Measurements from ENCODE around the gene CCDC92B. TPM values are rescaled to one million over a fixed set of nuclear protein-coding genes. Genes with fewer than 3 reads are reported as not detected.

Gene CCDC92B
- total and polyA plus RNA-seq, 2 of the 4 experiments (the other 2 are of a cell fraction): not detected

- no peak overlapping the region for H2AK9ac ChIP-seq (replicated peaks; ENCODE audit: low read depth, low read length, poor library complexity)
- whole genome bisulfite sequencing, 2 experiments (ENCODE audit: extremely low coverage in 2 of 2, insufficient read length in 1 of 2): no CpG with 5 or more reads among the region's 3 CpGs
- no peaks in the 10 kb centered on the region for H3K4me1 ChIP-seq (ENCODE audit: control insufficient read depth, insufficient read depth, low read length)
- no peak for DNase-seq
- no peak overlapping the region for H3K9ac ChIP-seq (ENCODE audit: low read depth, low read length)
- no peak overlapping the region for H2BK20ac ChIP-seq (ENCODE audit: low read depth, low read length)
- H2BK5ac ChIP-seq (ENCODE audit: low read depth, low read length, poor library complexity, severe bottlenecking): no peak overlapping the region
- no TSS peak for BruUV-seq (replicated peaks)
- no peak overlapping the region for H2AK5ac ChIP-seq (ENCODE audit: low read depth, low read length)
- ChIA-PET CTCF (no interaction called here), POLR2A (ENCODE audit: unreplicated experiment) (no interaction called here)
- H3K27ac ChIP-seq (ENCODE audit: insufficient read depth, low read length): no peak overlapping the region
- no peak overlapping the region for H3K4ac ChIP-seq (ENCODE audit: low read depth, low read length)
- no peaks in the 10 kb centered on the region for H3K36me3 ChIP-seq (ENCODE audit: control insufficient read depth, insufficient read depth, low read length)
- H3K56ac ChIP-seq (ENCODE audit: extremely low read depth, insufficient read depth, low read length): no peak overlapping the region
- no peaks in the 10 kb centered on the region for H3K79me1 ChIP-seq (ENCODE audit: low read depth in 1 of 2, low read length in 2 of 2)
- dilution Hi-C loops (cut with HindIII; ENCODE audit: low sequenced_read_pairs, unreplicated experiment) (no loop called here), in situ Hi-C loops (cut with MboI; ENCODE audit: low sequenced_read_pairs) (no loop called here), intact Hi-C loops (cut with micrococcal nuclease) (no loop called here)
- H2BK15ac ChIP-seq (ENCODE audit: low read depth, low read length): no peak overlapping the region
- no peak overlapping the region for H3K18ac ChIP-seq (ENCODE audit: low read depth, low read length)
- no peak overlapping the region for H3K23ac ChIP-seq (ENCODE audit: low read depth, low read length)
- no peaks in the 10 kb centered on the region for H3K9me1 ChIP-seq (ENCODE audit: insufficient read depth, low read length)
- peaks cover 6% of the 10 kb centered on the region; the same call in 1 of the 2 replicates for H3K27me3 ChIP-seq (ENCODE audit: control insufficient read depth, insufficient read depth, low read length)
- no peak overlapping the region for H4K5ac ChIP-seq (ENCODE audit: low read depth, low read length)
- no peak overlapping the region for H2BK120ac ChIP-seq (ENCODE audit: low read depth, low read length)
- no peak overlapping the region for H2AFZ ChIP-seq (replicated peaks; ENCODE audit: low read length, poor library complexity)
- H3K4me2 ChIP-seq (ENCODE audit: low read depth, low read length): no peak overlapping the region
- no peak for TF ChIP-seq SMC3 (IDR thresholded peaks at IDR 0.05; ENCODE audit: low read depth, low read length)
- no peak for TF ChIP-seq NFE2L2 (IDR thresholded peaks at IDR 0.05; ENCODE audit: low read depth, low read length)
- TF ChIP-seq MXI1 (IDR thresholded peaks at IDR 0.05; ENCODE audit: borderline replicate concordance, low read depth, low read length): no peak
- no peak for TF ChIP-seq CTCF (conservative IDR thresholded peaks at IDR 0.05; ENCODE audit: low read depth, low read length)
- TF ChIP-seq MAFK (IDR thresholded peaks at IDR 0.05; ENCODE audit: low read depth, low read length): no peak
- TF ChIP-seq CEBPB (IDR thresholded peaks at IDR 0.05; ENCODE audit: low read depth, low read length): no peak
- no peak for TF ChIP-seq FOS (IDR thresholded peaks at IDR 0.05; ENCODE audit: low read depth, low read length)
- no peak for TF ChIP-seq POLR2A (IDR thresholded peaks at IDR 0.05; ENCODE audit: low read depth, low read length)
- TF ChIP-seq BHLHE40 (IDR thresholded peaks at IDR 0.05; ENCODE audit: low read depth, low read length): no peak
- no peak for TF ChIP-seq MAZ (IDR thresholded peaks at IDR 0.05; ENCODE audit: borderline replicate concordance, low read depth, low read length)
- TF ChIP-seq RFX5 (IDR thresholded peaks at IDR 0.05; ENCODE audit: low read depth, low read length): no peak
- TF ChIP-seq RCOR1 (IDR thresholded peaks at IDR 0.05; ENCODE audit: insufficient replicate concordance, low read length): no peak
- no peak for TF ChIP-seq RAD21 (IDR thresholded peaks at IDR 0.05; ENCODE audit: low read length)
- no peak for TF ChIP-seq ELK1 (IDR thresholded peaks at IDR 0.05; ENCODE audit: borderline replicate concordance, low read depth, low read length)
- TF ChIP-seq USF2 (IDR thresholded peaks at IDR 0.05; ENCODE audit: low read depth, low read length): no peak
- TF ChIP-seq CHD1 (IDR thresholded peaks at IDR 0.05; ENCODE audit: low read depth, low read length): no peak
- no peak overlapping the region for H4K91ac ChIP-seq (ENCODE audit: insufficient read depth, low read depth, low read length)
- ATAC-seq (ENCODE audit: low read depth): peak; percentile 21; the same call in 1 of the 2 replicates
- no peak overlapping the region for H4K8ac ChIP-seq (ENCODE audit: low read depth in 2 of 2, low read length in 2 of 2)
- H3K9me3 ChIP-seq (ENCODE audit: control insufficient read depth, insufficient read depth, low read length): no peaks in the 10 kb centered on the region
- H3K14ac ChIP-seq (replicated peaks; ENCODE audit: low read depth, low read length): no peak overlapping the region
- H3K4me3 ChIP-seq (ENCODE audit: insufficient read depth, low read depth, low read length): no peak overlapping the region
- H4K20me1 ChIP-seq (ENCODE audit: insufficient read depth, low read length): no peaks in the 10 kb centered on the region
Observed at GRCh38 chr17:2736956-2737355, 12.5 kb downstream of the CCDC92B start.

All from IMR-90 (cell line).